ENCODE results near the gene SND1.

SND1 gene

DNA sequence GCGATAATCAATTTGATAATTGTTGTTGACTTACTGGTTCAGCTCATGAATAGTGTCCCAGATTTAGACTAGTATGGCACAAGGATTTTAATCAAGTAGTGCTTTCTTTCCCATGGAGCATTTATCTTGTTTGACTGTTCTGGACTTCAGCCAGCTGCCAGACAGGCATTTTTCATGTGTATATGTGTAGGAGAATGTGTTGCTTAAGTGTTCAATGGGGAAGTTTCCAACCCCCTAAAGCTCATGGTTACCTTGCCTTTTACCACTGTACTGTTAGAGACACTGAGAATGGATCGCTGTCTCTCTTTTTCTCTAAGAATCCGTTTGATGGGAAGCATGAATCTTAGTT, 275.3 kb downstream of the SND1 start:
- TF ChIP-seq, protein P1, sequence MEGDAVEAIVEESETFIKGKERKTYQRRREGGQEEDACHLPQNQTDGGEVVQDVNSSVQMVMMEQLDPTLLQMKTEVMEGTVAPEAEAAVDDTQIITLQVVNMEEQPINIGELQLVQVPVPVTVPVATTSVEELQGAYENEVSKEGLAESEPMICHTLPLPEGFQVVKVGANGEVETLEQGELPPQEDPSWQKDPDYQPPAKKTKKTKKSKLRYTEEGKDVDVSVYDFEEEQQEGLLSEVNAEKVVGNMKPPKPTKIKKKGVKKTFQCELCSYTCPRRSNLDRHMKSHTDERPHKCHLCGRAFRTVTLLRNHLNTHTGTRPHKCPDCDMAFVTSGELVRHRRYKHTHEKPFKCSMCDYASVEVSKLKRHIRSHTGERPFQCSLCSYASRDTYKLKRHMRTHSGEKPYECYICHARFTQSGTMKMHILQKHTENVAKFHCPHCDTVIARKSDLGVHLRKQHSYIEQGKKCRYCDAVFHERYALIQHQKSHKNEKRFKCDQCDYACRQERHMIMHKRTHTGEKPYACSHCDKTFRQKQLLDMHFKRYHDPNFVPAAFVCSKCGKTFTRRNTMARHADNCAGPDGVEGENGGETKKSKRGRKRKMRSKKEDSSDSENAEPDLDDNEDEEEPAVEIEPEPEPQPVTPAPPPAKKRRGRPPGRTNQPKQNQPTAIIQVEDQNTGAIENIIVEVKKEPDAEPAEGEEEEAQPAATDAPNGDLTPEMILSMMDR (IDR thresholded peaks at IDR 0.05; ENCODE audit: low read depth, low read length, missing control alignments) = no peak
- DNase-seq (ENCODE audit: low read depth) = no peak
- H3K4me3 ChIP-seq (ENCODE audit: low read depth, low read length) = no peak overlapping the region
- in situ Hi-C loops (cut with HindIII; ENCODE audit: low sequenced_read_pairs) = no loop called here

DNA sequence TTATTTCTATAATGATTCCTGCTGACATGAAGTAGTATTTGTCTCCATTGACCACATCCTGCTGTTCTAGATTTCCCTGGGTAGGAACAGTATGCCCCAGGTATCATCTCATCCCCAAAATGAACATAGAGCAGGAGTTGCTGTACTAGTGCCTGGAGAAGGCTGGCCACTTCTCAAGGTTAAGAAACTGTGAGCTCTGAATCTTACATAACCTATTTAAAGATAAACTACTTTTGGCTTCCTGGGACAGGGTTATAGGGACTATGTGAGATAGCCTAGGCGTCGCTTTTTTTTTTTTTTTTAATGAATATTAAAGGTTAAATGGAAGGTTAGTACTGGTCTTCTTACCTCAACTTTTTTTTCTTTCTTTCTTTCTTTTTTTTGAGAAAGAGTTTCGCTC, 276.2 kb downstream of the SND1 start:
- TF ChIP-seq, protein P1 (IDR thresholded peaks at IDR 0.05; ENCODE audit: low read depth, low read length, missing control alignments) = no peak
- no peak overlapping the region for H3K4me3 ChIP-seq (ENCODE audit: low read depth, low read length)
- in situ Hi-C loops (cut with HindIII; ENCODE audit: low sequenced_read_pairs) = no loop called here
- DNase-seq (ENCODE audit: low read depth) = no peak

GRCh38 chr7:127928852-127929251, 276.9 kb downstream of the SND1 start:
- in situ Hi-C loops (cut with HindIII; ENCODE audit: low sequenced_read_pairs) = no loop called here

DNA sequence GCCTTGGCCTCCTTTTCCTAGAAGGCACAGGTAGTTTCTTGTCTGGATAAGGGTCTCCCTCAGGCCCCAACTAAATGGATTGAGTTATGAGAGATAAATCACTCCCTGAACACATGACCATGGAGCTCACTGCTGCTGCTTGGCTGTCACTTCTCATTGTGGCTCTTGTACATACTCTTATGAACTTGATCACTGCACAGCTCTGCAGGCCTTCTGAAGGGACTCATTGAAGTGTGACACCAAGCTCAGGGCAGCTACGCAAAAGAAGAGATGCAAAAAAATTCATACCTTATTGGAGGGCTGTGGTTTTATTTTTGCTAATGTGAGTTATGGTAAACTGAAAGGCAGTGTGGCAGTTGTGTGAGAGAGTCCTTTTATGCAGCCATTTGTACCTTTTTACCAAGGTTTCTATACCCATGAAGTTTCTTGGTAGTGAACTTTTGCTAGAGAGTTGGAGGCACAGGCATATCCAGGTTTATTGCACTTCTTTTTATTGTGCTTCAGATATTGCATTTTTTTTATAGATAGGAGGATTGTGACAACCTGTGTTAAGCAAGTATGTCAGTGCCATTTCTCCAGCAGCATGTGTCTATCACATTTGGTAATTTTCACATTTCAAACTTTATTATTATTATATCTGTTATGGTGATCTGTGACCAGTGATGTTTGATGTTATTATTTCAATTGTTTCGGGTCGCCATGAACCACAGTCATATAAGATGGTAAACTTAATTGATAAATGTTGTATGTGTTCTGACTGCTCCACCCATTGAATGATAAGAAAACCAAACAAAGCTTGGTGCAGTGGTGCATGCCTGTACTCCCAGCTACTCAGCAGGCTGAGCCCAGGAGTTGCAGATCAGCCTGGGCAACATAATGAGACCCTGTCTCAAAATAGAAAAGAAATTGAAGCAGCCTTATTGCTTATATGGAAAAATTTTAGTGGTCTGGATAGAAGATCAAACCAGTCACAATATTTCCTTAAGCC, 278.6 kb downstream of the SND1 start:
- no peak overlapping the region for H3K4me3 ChIP-seq (ENCODE audit: low read depth, low read length)
- in situ Hi-C loops (cut with HindIII; ENCODE audit: low sequenced_read_pairs) = no loop called here
- TF ChIP-seq, protein P1 (IDR thresholded peaks at IDR 0.05; ENCODE audit: low read depth, low read length, missing control alignments) = no peak
- no peak for DNase-seq (ENCODE audit: low read depth)

More at GRCh38 chr7:127928852-127929251, 276.9 kb downstream of the SND1 start:
- TF ChIP-seq, protein P1 (IDR thresholded peaks at IDR 0.05; ENCODE audit: low read depth, low read length, missing control alignments) = no peak
- no peak overlapping the region for H3K4me3 ChIP-seq (ENCODE audit: low read depth, low read length)
- no peak for DNase-seq (ENCODE audit: low read depth)

DNA sequence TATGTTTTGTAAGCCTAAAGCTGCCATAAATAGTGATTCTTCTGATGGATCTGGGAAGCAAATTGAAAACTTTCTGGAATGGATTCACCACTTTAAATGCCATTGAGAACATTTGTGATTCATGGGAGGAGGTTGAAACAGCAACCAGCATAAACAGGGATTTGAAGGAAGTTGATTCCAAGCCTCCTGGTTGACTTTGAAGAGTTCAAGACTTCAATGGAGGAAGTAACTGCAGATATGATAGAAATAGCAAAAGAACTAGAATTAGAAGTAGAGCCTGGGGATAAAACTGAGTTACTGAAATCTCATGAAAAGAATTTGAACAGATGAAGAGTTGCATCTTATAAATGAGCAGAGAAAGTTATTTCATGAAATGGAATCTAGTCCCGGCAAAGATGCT, 280.1 kb downstream of the SND1 start:
- in situ Hi-C loops (cut with HindIII; ENCODE audit: low sequenced_read_pairs) = no loop called here

DNA sequence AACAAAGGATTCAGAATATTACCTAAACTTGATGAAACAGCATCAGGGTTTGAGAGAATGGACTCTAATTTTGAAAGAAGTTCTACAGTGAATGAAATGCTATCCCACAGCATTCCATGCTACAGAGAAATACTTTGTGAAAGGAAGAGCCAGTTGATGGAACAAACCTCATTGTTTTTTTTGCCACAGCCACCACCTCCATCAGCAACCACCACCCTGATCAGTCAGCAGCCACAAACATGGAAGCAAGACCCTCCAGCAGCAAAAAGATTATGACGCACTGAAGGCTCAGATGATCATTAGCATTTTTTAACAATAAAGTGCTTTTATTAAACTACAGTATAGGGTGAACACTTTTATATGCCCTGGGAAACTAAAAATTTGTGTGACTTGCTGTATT, 280.5 kb downstream of the SND1 start:
- TF ChIP-seq, protein P1 (IDR thresholded peaks at IDR 0.05; ENCODE audit: low read depth, low read length, missing control alignments) = no peak
- in situ Hi-C loops (cut with HindIII; ENCODE audit: low sequenced_read_pairs) = no loop called here
- DNase-seq (ENCODE audit: low read depth) = no peak
- no peak overlapping the region for H3K4me3 ChIP-seq (ENCODE audit: low read depth, low read length)

More for the DNA sequence above, 280.1 kb downstream of the SND1 start:
- H3K4me3 ChIP-seq (ENCODE audit: low read depth, low read length) = no peak overlapping the region
- no peak for DNase-seq (ENCODE audit: low read depth)
- TF ChIP-seq, protein P1 (IDR thresholded peaks at IDR 0.05; ENCODE audit: low read depth, low read length, missing control alignments) = no peak

Measured in astrocyte of the cerebellum (primary cell).